Measurements from ENCODE around the gene CENPX. TPM values are rescaled to one million over a fixed set of nuclear protein-coding genes. Genes with fewer than 3 reads are reported as not detected.

The CENPX gene
- total and polyA plus RNA-seq, 2 of the 13 experiments (the other 11 are each of a cell fraction or from before 2014, with no cell fraction given), result 92.7 to 170 TPM

DNA sequence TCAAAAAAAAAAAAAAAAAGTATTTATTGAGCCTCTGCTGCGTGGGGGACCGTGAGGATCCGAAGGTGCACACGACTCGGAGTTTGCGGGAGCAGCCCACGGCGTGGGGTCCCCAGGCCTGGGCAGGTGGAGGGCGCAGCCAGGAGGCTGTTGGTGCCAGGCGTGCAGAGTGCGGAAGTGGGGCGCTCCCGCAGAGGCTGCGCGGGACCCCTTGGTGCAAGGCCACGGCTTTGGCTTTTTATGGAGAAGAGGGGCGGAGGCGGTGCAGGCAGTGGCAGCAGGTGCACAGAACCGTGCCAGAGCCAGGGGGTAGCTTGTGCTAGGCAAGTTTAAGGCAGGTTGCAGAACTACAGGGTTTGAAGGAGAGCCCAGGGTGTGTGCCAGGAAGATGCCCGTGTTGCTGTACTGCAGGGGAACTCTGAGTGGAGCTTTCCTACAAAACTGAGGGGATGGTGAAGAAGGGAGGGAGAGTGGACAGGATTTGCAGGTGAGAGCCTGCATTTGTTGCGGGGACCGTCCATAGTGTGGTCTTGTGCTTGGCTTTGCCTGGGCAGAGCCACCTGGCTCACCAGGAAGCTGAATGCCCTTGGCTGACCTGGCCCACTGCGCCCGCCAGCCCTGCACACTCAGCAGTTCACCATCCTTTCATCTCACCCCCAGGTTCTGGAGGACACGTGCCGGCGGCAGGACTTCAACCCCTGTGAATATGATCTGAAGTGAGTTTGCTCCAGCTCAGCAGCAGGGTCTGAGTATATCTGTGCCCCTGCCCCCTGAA, 44.0 kb downstream of the CENPX start (continued):
- no peak for TF ChIP-seq JUNB (CRISPR knock-in tag; IDR thresholded peaks at IDR 0.05; ENCODE audit: borderline replicate concordance)
- TF ChIP-seq, protein P1, sequence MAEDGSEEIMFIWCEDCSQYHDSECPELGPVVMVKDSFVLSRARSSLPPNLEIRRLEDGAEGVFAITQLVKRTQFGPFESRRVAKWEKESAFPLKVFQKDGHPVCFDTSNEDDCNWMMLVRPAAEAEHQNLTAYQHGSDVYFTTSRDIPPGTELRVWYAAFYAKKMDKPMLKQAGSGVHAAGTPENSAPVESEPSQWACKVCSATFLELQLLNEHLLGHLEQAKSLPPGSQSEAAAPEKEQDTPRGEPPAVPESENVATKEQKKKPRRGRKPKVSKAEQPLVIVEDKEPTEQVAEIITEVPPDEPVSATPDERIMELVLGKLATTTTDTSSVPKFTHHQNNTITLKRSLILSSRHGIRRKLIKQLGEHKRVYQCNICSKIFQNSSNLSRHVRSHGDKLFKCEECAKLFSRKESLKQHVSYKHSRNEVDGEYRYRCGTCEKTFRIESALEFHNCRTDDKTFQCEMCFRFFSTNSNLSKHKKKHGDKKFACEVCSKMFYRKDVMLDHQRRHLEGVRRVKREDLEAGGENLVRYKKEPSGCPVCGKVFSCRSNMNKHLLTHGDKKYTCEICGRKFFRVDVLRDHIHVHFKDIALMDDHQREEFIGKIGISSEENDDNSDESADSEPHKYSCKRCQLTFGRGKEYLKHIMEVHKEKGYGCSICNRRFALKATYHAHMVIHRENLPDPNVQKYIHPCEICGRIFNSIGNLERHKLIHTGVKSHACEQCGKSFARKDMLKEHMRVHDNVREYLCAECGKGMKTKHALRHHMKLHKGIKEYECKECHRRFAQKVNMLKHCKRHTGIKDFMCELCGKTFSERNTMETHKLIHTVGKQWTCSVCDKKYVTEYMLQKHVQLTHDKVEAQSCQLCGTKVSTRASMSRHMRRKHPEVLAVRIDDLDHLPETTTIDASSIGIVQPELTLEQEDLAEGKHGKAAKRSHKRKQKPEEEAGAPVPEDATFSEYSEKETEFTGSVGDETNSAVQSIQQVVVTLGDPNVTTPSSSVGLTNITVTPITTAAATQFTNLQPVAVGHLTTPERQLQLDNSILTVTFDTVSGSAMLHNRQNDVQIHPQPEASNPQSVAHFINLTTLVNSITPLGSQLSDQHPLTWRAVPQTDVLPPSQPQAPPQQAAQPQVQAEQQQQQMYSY (CRISPR knock-in tag; IDR thresholded peaks at IDR 0.05), result no peak
- TF ChIP-seq MED8 (CRISPR knock-in tag; IDR thresholded peaks at IDR 0.05; ENCODE audit: insufficient replicate concordance), result no peak
- no peak for TF ChIP-seq ZIK1 (CRISPR knock-in tag; IDR thresholded peaks at IDR 0.05; ENCODE audit: borderline replicate concordance, low read depth)
- no peak for TF ChIP-seq SETDB1 (CRISPR knock-in tag; IDR thresholded peaks at IDR 0.05; ENCODE audit: borderline replicate concordance)
- no peak for TF ChIP-seq ZNF761 (CRISPR knock-in tag; conservative IDR thresholded peaks at IDR 0.05)
- TF ChIP-seq, protein P2, sequence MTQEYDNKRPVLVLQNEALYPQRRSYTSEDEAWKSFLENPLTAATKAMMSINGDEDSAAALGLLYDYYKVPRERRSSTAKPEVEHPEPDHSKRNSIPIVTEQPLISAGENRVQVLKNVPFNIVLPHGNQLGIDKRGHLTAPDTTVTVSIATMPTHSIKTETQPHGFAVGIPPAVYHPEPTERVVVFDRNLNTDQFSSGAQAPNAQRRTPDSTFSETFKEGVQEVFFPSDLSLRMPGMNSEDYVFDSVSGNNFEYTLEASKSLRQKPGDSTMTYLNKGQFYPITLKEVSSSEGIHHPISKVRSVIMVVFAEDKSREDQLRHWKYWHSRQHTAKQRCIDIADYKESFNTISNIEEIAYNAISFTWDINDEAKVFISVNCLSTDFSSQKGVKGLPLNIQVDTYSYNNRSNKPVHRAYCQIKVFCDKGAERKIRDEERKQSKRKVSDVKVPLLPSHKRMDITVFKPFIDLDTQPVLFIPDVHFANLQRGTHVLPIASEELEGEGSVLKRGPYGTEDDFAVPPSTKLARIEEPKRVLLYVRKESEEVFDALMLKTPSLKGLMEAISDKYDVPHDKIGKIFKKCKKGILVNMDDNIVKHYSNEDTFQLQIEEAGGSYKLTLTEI (CRISPR knock-in tag; conservative IDR thresholded peaks at IDR 0.05), result no peak
- no peak for TF ChIP-seq TOE1 (CRISPR knock-in tag; IDR thresholded peaks at IDR 0.05)
- TF ChIP-seq ZNF780A (CRISPR knock-in tag; IDR thresholded peaks at IDR 0.05), result no peak
- no peak for TF ChIP-seq EHMT2 (IDR thresholded peaks at IDR 0.05; ENCODE audit: borderline replicate concordance, low read depth, low read length)
- no peak for TF ChIP-seq ETV5 (CRISPR knock-in tag; IDR thresholded peaks at IDR 0.05; ENCODE audit: borderline replicate concordance)
- peak; percentile 26; the same call in 1 of the 2 replicates for TF ChIP-seq RARA (CRISPR knock-in tag; IDR thresholded peaks at IDR 0.05)
- TF ChIP-seq, protein P3, sequence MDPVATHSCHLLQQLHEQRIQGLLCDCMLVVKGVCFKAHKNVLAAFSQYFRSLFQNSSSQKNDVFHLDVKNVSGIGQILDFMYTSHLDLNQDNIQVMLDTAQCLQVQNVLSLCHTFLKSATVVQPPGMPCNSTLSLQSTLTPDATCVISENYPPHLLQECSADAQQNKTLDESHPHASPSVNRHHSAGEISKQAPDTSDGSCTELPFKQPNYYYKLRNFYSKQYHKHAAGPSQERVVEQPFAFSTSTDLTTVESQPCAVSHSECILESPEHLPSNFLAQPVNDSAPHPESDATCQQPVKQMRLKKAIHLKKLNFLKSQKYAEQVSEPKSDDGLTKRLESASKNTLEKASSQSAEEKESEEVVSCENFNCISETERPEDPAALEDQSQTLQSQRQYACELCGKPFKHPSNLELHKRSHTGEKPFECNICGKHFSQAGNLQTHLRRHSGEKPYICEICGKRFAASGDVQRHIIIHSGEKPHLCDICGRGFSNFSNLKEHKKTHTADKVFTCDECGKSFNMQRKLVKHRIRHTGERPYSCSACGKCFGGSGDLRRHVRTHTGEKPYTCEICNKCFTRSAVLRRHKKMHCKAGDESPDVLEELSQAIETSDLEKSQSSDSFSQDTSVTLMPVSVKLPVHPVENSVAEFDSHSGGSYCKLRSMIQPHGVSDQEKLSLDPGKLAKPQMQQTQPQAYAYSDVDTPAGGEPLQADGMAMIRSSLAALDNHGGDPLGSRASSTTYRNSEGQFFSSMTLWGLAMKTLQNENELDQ (CRISPR knock-in tag; IDR thresholded peaks at IDR 0.05; ENCODE audit: borderline replicate concordance), result no peak
- no peak for TF ChIP-seq KLF16 (CRISPR knock-in tag; IDR thresholded peaks at IDR 0.05)
- TF ChIP-seq MAF1 (CRISPR knock-in tag; IDR thresholded peaks at IDR 0.05; ENCODE audit: borderline replicate concordance), result no peak
- TF ChIP-seq ZEB1 (IDR thresholded peaks at IDR 0.05; ENCODE audit: insufficient replicate concordance, low read depth), result no peak
- TF ChIP-seq ZNF788 (CRISPR knock-in tag; IDR thresholded peaks at IDR 0.05; ENCODE audit: borderline replicate concordance), result no peak
- no peak for TF ChIP-seq SMC3 (IDR thresholded peaks at IDR 0.05; ENCODE audit: low read length)
- TF ChIP-seq PHF5A (CRISPR knock-in tag; IDR thresholded peaks at IDR 0.05; ENCODE audit: low read depth, unreplicated experiment), result no peak
- TF ChIP-seq ZNF546 (CRISPR knock-in tag; conservative IDR thresholded peaks at IDR 0.05), result no peak

Data from HepG2 (cell line).